ENCODE results near the gene SLC25A13. TPM values are rescaled to one million over a fixed set of nuclear protein-coding genes. Genes with fewer than 3 reads are reported as not detected.

Gene SLC25A13
- total and polyA plus RNA-seq, 2 of the 13 experiments (the other 11 are each of a cell fraction or from before 2014, with no cell fraction given) = 36.2 to 84.9 TPM

DNA sequence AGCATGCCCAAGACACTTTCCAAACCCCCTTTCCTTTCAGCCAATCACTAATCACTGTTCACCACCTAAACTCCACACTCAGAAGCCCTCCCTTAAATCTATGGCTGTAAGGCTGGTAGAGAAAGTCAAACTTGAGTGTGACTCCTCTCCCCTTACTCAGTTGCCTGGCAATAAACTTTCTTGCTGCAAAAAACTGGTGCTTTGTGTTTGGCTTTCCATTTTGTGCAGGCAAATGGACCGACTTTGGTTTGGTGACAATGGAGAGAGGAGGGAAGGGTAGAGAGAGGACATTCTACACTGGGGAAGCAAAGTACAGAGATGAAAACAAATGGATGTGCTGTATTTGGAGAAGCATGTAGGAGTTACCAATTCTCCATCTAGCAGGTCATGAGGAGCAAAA lies 84.9 kb downstream of the SLC25A13 start:
- no peak for FAIRE-seq
- ChIA-PET POLR2A (no interaction called here), CTCF (ENCODE audit: low intra/inter-chr PET ratio, low total read pairs) (no interaction called here)
- H4K20me1 ChIP-seq (ENCODE audit: insufficient read depth, low read length) = no peaks in the 10 kb centered on the region; the same call in 1 of the 2 replicates
- H3K4me1 ChIP-seq (ENCODE audit: insufficient read depth, low read length) = no peaks in the 10 kb centered on the region
- no peak overlapping the region for H3K27ac ChIP-seq (ENCODE audit: extremely low read length, insufficient read depth, low read length)
- intact Hi-C loops (cut with micrococcal nuclease; ENCODE audit: unreplicated experiment) (loop anchor here (10.0 kb wide), 1 partner anchor 178 kb away; no protein-coding TSS in a partner anchor), in situ Hi-C loops (cut with HindIII; ENCODE audit: extremely low pct_ligation_motif_present, low pct_unique_long_range_greater_than_20kb) (no loop called here)
- no peak overlapping the region for H2AFZ ChIP-seq (ENCODE audit: low read length)
- peaks cover 9 to 23% of the 10 kb centered on the region in 2 experiments; a peak in 4 of 5 replicates for H3K36me3 ChIP-seq (replicated peaks in 1 of 2; ENCODE audit: control insufficient read depth in 1 of 2, insufficient read depth in 2 of 2, low read length in 2 of 2)
- no TSS peak for BruUV-seq (replicated peaks)
- H3K9ac ChIP-seq (ENCODE audit: insufficient read depth, low read depth, low read length) = no peak overlapping the region
- peaks cover 14% of the 10 kb centered on the region for H3K79me2 ChIP-seq (ENCODE audit: insufficient read depth, low read length)
- DNase-seq (ENCODE audit: low spot score) = no peak
- no peak for TF ChIP-seq ZNF446 (CRISPR knock-in tag; IDR thresholded peaks at IDR 0.05)
- TF ChIP-seq ZFP36 (IDR thresholded peaks at IDR 0.05; ENCODE audit: borderline replicate concordance, low read depth, low read length, partially characterized antibody) = no peak
- 100% methylated on average over 1 of the region's 1 CpG for WGBS (ENCODE audit: low lambda C conversion rate)
- no peaks in the 10 kb centered on the region for H3K9me3 ChIP-seq (ENCODE audit: low read length)
- H3K4me2 ChIP-seq (ENCODE audit: low read depth, low read length) = no peak overlapping the region
- H3K27me3 ChIP-seq (ENCODE audit: control insufficient read depth in 1 of 2, insufficient read depth in 2 of 2, low read length in 2 of 2) = no peaks in the 10 kb centered on the region
- no peak overlapping the region for H3K4me3 ChIP-seq (replicated peaks in 1 of 3; ENCODE audit: insufficient read depth in 1 of 3, low read depth in 2 of 3, low read length in 3 of 3)
- ATAC-seq = no peak

DNA sequence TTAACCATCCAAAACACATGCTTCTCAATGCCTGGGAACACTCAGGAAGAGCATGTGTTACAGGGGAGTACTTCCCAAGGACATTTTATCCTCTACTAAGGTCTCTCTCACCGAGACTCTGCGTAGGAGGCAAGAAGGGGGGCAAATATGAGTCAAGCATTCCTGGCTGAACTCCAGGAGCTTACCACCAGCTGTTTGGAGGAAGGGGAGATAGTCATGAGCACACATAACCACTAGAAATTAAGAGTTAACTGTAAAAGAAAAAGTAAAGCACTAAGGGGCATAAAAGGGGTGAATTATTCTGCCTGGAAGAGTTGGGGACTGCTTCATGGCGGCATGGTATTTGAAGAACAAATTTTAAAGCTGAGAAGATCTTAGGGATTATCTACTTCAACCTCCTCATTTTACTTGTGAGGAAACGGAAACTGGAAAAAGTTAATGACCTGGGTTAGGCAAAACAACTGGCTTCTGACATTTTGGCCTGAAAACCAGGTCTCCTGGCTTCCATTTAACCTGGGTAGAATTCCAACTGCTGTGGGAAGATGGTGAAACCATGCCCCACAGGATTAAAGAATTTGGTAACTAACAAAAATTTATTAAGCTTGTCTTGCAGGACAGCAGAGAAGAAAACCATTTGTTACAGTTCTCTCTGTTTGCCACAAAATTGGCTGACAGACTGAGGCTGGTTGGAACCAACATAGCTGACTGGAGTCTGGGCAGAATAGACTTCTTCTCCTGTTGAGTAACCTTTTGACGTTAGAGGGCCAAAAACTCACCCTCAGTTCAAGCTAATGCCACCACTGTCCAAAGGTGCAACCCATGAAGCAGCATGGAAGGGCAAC lies 85.5 kb downstream of the SLC25A13 start:
- H4K20me1 ChIP-seq (ENCODE audit: insufficient read depth, low read length) = no peaks in the 10 kb centered on the region; the same call in 1 of the 2 replicates
- TF ChIP-seq ERF (CRISPR knock-in tag; IDR thresholded peaks at IDR 0.05) (no peak), ZNF724P (CRISPR knock-in tag; IDR thresholded peaks at IDR 0.05; ENCODE audit: borderline replicate concordance) (no peak)
- TF ChIP-seq, protein P1, sequence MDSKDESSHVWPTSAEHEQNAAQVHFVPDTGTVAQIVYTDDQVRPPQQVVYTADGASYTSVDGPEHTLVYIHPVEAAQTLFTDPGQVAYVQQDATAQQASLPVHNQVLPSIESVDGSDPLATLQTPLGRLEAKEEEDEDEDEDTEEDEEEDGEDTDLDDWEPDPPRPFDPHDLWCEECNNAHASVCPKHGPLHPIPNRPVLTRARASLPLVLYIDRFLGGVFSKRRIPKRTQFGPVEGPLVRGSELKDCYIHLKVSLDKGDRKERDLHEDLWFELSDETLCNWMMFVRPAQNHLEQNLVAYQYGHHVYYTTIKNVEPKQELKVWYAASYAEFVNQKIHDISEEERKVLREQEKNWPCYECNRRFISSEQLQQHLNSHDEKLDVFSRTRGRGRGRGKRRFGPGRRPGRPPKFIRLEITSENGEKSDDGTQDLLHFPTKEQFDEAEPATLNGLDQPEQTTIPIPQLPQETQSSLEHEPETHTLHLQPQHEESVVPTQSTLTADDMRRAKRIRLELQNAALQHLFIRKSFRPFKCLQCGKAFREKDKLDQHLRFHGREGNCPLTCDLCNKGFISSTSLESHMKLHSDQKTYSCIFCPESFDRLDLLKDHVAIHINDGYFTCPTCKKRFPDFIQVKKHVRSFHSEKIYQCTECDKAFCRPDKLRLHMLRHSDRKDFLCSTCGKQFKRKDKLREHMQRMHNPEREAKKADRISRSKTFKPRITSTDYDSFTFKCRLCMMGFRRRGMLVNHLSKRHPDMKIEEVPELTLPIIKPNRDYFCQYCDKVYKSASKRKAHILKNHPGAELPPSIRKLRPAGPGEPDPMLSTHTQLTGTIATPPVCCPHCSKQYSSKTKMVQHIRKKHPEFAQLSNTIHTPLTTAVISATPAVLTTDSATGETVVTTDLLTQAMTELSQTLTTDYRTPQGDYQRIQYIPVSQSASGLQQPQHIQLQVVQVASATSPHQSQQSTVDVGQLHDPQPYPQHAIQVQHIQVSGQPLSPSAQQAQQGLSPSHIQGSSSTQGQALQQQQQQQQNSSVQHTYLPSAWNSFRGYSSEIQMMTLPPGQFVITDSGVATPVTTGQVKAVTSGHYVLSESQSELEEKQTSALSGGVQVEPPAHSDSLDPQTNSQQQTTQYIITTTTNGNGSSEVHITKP (CRISPR knock-in tag; IDR thresholded peaks at IDR 0.05; ENCODE audit: low read depth) = 0 out of 2 replicates have a peak, but pooled peaks have one; percentile 47
- H3K36me3 ChIP-seq (replicated peaks in 1 of 2; ENCODE audit: control insufficient read depth in 1 of 2, insufficient read depth in 2 of 2, low read length in 2 of 2) = peaks cover 9 to 24% of the 10 kb centered on the region in 2 experiments; a peak in 4 of 5 replicates
- H3K27me3 ChIP-seq (ENCODE audit: control insufficient read depth in 1 of 2, insufficient read depth in 2 of 2, low read length in 2 of 2) = no peaks in the 10 kb centered on the region
- H3K9me3 ChIP-seq (ENCODE audit: low read length) = no peaks in the 10 kb centered on the region
- CTCF ChIA-PET (ENCODE audit: low intra/inter-chr PET ratio, low total read pairs) = no interaction called here
- DNase-seq (ENCODE audit: low spot score) (no peak), ATAC-seq (no peak), FAIRE-seq (no peak)
- intact Hi-C loops (cut with micrococcal nuclease; ENCODE audit: unreplicated experiment) = loop anchor here (10.0 kb wide), 1 partner anchor 178 kb away; no protein-coding TSS in a partner anchor
- no peak overlapping the region for H3K4me3 ChIP-seq (replicated peaks in 1 of 3; ENCODE audit: insufficient read depth in 1 of 3, low read depth in 2 of 3, low read length in 3 of 3)
- no peak overlapping the region for H3K27ac ChIP-seq (ENCODE audit: extremely low read length, insufficient read depth, low read length)
- H3K4me2 ChIP-seq (ENCODE audit: low read depth, low read length) = no peak overlapping the region
- no peak overlapping the region for H3K9ac ChIP-seq (ENCODE audit: insufficient read depth, low read depth, low read length)
- H3K79me2 ChIP-seq (ENCODE audit: insufficient read depth, low read length) = peaks cover 14% of the 10 kb centered on the region
- in situ Hi-C loops (cut with HindIII; ENCODE audit: extremely low pct_ligation_motif_present, low pct_unique_long_range_greater_than_20kb) = no loop called here
- no TSS peak for BruUV-seq (replicated peaks)
- 87% methylated on average over 5 of the region's 5 CpGs for WGBS (ENCODE audit: low lambda C conversion rate)
- no peak overlapping the region for H2AFZ ChIP-seq (ENCODE audit: low read length)
- peaks cover 3% of the 10 kb centered on the region; the same call in 1 of the 2 replicates for H3K4me1 ChIP-seq (ENCODE audit: insufficient read depth, low read length)
- POLR2A ChIA-PET = no interaction called here
